ENCODE results near the gene GPD1. TPM values are rescaled to one million over a fixed set of nuclear protein-coding genes. Genes with fewer than 3 reads are reported as not detected.

GPD1 gene
- total RNA-seq, 2 experiments from 2014 or later: 0.40 to 0.44 TPM

DNA sequence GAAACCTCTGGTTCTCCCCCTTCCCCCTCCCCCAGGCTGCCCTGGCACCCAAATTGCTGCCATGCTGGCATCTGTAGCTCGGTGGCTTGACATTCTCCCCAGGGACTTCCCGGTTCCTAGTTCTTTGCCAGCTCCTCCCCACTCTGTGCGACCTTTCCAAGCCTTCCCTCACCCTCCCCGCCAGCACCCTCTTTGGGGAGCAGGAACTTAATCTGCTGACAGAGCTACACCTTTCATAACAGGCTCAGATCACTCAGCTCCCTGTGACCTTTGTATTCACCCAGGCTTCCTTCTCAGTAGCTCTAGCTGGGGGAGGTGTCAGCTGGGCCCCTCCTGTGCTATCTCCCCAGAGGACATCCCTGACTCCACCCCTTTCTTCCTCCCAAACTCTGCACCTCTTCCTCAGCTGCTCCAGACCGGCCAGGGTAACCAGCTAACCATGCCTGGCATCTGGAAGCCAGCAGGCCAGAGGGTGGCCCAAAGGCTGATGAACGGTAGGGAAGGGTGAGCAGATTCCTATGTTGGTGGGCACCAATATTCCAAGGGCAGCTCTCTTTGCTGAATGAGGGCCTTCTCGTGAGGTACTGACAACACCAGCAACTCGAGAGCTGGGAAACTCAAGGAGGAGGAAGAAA, 6.4 kb downstream of the GPD1 start:
- POLR2A ChIA-PET: interaction anchor here (0.6 to 0.8 kb wide), 2 partner anchors 26 to 1200 kb away, joined by 3 to 4 read pairs; no protein-coding TSS in a partner anchor
- CTCF ChIA-PET: interaction anchor here (0.9 to 4.0 kb wide), 14 partner anchors 10 to 205 kb away, joined by 3 to 41 read pairs (median 7); partner anchors contain the start of gene CERS5

- ChIA-PET CTCF (interaction anchor here (0.6 to 4.0 kb wide), 30 partner anchors 8 to 205 kb away, joined by 3 to 41 read pairs (median 4); partner anchors contain the start of genes CERS5 and SMARCD1), POLR2A (interaction anchor here (0.6 to 1.9 kb wide), 3 partner anchors 26 to 1200 kb away, joined by 3 to 25 read pairs (median 4); partner anchors contain the start of gene CERS5)
Observed at GRCh38 chr12:50110762-50111351, 7.0 kb downstream of the GPD1 start.

- CTCF ChIA-PET: interaction anchor here (0.6 to 4.0 kb wide), 33 partner anchors 9 to 204 kb away, joined by 3 to 41 read pairs (median 4); partner anchors contain the start of genes CERS5 and SMARCD1
- POLR2A ChIA-PET: interaction anchor here (0.8 to 1.9 kb wide), 5 partner anchors 9 to 56 kb away, joined by 3 to 25 read pairs (median 5); partner anchors contain the start of gene CERS5
Observed at GRCh38 chr12:50111395-50111692, 7.5 kb downstream of the GPD1 start.

GRCh38 chr12:50111693-50112455, 8.1 kb downstream of the GPD1 start, which contains the start of gene COX14:
Gene COX14, plus strand, starts transcription at chr12:50112236. Its CDS starts 7,808 bp downstream, at chr12:50120044.
- POLR2A ChIA-PET: interaction anchor here (0.6 to 1.9 kb wide), 11 partner anchors 9 to 480 kb away, joined by 3 to 25 read pairs (median 4); partner anchors contain the start of genes CERS5, LIMA1 and SMARCD1
- CTCF ChIA-PET: interaction anchor here (0.6 to 4.0 kb wide), 34 partner anchors 9 to 503 kb away, joined by 3 to 41 read pairs (median 4); partner anchors contain the start of genes CERS5 and SMARCD1

- POLR2A ChIA-PET: interaction anchor here (0.6 to 1.9 kb wide), 12 partner anchors 8 to 479 kb away, joined by 3 to 25 read pairs (median 4); partner anchors contain the start of genes CERS5, LIMA1 and SMARCD1
- CTCF ChIA-PET: interaction anchor here (0.8 to 4.0 kb wide), 18 partner anchors 8 to 203 kb away, joined by 3 to 41 read pairs (median 6); partner anchors contain the start of genes CERS5 and SMARCD1
Observed at GRCh38 chr12:50112456-50113218, 8.8 kb downstream of the GPD1 start.

- POLR2A ChIA-PET: no interaction called here
- CTCF ChIA-PET: interaction anchor here (0.6 to 0.9 kb wide), 3 partner anchors 12 to 143 kb away, joined by 3 to 4 read pairs (median 3); no protein-coding TSS in a partner anchor
Observed at GRCh38 chr12:50117057-50117622, 13.3 kb downstream of the GPD1 start.

GRCh38 chr12:50119387-50119786, 15.6 kb downstream of the GPD1 start:
- CTCF ChIA-PET: interaction anchor here (0.6 kb wide), 1 partner anchor 88 kb away, joined by 3 read pairs; no protein-coding TSS in a partner anchor
- POLR2A ChIA-PET: no interaction called here

- POLR2A ChIA-PET: interaction anchor here (1.2 kb wide), 1 partner anchor 8 kb away, joined by 5 read pairs; the partner anchor contains the start of gene COX14
Observed at GRCh38 chr12:50120521-50120920, 16.7 kb downstream of the GPD1 start.

DNA sequence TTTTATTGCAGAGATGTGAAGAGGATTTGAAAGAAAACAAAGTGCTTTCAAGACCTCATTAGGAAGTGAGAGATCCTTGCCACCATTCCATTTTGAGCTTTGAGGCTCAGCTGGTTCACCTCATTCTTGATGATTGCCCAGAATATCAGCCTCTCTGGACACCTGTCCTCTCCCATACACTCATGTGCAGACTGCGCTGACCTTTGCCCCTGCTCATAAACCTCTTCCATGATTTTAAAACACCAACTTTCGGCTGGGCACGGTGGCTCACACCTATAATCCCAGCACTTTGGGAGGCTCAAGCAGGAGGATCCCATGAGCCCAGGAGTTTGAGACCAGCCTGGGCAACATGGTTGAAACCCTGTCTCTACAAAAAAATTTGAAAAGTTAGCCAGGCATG, 17.1 kb downstream of the GPD1 start:
- POLR2A ChIA-PET: interaction anchor here (1.2 kb wide), 1 partner anchor 9 kb away, joined by 5 read pairs; the partner anchor contains the start of gene COX14
- CTCF ChIA-PET: interaction anchor here (1.1 to 1.5 kb wide), 2 partner anchors 10 to 19 kb away, joined by 5 to 10 read pairs; partner anchors contain the start of gene COX14

More at GRCh38 chr12:50120521-50120920, 16.7 kb downstream of the GPD1 start:
- CTCF ChIA-PET: interaction anchor here (0.6 to 1.5 kb wide), 3 partner anchors 9 to 19 kb away, joined by 3 to 10 read pairs (median 5); partner anchors contain the start of gene COX14

DNA sequence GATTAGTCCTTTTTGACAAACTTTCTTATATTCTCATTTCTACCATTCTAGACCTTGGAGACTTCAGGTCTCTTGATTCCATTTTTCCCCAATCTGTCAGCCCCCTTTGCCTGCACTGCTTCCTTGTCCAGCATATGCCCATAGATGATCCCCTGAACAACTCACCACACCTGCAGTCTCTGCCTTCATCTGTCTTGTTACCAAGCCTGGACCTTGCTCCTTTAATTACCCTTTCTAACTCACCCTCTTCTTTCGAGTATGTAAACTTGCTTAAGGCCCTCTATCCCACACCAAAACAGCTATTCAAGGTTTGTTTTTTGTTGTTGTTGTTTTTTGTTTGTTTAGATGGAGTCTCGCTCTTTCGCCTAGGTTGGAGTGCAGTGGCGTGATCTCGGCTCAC, 17.8 kb downstream of the GPD1 start:
- ChIA-PET POLR2A (no interaction called here), CTCF (no interaction called here)

GRCh38 chr12:50123203-50123602, 19.4 kb downstream of the GPD1 start:
- CTCF ChIA-PET: no interaction called here
- POLR2A ChIA-PET: no interaction called here

- POLR2A ChIA-PET: no interaction called here
- CTCF ChIA-PET: interaction anchor here (0.6 to 2.9 kb wide), 3 partner anchors 17 to 856 kb away, joined by 3 to 15 read pairs (median 3); partner anchors contain the start of gene COX14
Observed at GRCh38 chr12:50127546-50127945, 23.7 kb downstream of the GPD1 start.

- ChIA-PET POLR2A (interaction anchor here (0.5 to 0.9 kb wide), 2 partner anchors 17 to 903 kb away, joined by 4 to 5 read pairs; partner anchors contain the start of gene COX14), CTCF (interaction anchor here (0.7 to 2.9 kb wide), 4 partner anchors 13 to 244 kb away, joined by 3 to 15 read pairs (median 4); partner anchors contain the start of gene COX14)
Observed at GRCh38 chr12:50129290-50129689, 25.5 kb downstream of the GPD1 start.

DNA sequence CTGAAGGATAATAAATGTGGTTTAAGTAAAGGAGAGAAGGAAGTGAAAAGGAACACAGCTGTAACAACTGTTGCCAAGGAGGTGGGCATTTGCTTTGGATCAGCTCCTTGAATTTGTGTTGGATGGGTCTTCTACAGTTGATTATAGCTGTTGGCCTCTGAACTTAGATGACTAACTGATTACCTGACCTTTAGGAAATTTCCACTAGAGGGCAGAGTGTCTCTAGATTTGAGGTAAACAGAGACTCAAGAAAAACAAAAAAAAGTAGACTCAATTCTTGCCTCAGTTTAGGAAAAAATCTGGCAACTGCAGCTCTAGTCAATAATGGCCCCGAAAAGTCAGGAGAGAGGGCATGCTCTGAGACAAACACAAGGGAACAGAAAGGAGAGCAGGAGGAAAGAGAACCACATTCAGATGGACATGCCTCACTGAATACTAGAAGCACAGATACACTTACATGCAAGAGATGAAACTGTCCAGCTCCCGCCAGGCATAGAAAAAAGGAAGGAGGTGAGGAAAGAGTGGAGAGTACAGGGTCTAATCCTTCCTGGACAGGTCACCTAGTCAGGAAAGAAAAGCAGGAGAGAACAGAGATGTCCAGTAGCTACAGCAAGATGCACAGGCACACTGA, 28.8 kb downstream of the GPD1 start:
- ChIA-PET POLR2A (interaction anchor here (0.6 to 0.8 kb wide), 3 partner anchors 21 to 246 kb away, joined by 3 to 4 read pairs (median 3); partner anchors contain the start of gene COX14), CTCF (interaction anchor here (0.7 to 2.7 kb wide), 6 partner anchors 16 to 43 kb away, joined by 3 to 11 read pairs (median 5); partner anchors contain the start of genes CERS5 and COX14)

DNA sequence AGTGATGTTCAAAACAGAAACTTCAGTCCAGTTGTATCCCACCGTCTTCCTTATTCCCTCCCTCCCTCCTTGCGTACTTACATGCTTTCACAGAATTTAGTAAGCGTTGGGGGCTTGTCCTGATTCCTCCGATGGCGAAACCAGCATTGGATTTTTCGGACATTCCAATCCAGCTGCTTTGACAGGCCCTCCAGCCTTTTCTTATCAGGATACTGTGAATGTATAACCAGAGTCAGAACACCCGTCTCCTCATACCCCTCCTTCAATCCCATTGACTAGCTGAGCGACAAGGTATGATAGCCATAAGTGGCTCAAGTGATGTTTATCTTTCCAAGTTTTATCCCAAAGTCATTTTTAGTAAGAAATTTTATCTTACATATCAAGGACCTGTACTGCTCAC, 39.2 kb downstream of the GPD1 start:
- ChIA-PET CTCF (interaction anchor here (0.5 to 1.7 kb wide), 4 partner anchors 12 to 33 kb away, joined by 3 to 5 read pairs (median 5); no protein-coding TSS in a partner anchor), POLR2A (no interaction called here)

DNA sequence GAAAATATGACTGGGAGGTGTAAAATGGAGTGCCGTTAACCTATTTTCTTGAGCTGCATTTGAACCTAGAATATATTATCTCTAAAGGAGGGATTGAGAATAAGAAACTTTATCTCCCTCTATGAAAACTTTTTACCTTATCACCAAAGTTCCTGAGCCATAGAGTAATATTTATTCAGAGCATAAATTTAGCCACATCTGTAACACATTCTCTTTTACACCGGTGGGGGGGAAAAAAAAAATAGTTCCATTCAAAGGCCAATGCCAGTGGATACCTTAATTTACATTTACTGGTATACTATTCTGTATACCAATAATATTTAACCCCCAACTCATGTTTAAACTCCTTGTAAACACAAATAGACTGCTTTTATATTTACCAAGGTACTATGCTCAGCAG, 41.6 kb downstream of the GPD1 start:
- POLR2A ChIA-PET: no interaction called here
- CTCF ChIA-PET: interaction anchor here (1.8 kb wide), 1 partner anchor 8 kb away, joined by 6 read pairs; no protein-coding TSS in a partner anchor

DNA sequence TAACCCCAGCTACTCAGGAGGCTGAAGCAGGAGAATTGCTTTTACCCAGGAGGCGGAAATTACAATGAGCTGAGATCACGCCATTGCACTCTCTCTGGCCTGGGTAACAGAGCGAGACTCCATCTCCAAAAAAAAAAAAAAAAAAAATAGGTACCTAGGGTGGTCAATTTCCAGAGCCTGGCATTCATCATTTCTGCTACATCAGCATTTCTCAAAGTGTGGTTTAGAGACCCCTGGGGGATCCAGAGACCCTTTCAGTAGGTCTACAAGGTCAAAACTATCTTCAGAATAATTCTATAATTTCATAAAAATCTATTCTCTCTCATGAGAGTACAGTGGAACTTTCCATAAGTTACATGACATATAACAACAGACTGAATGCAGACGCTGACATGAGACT, 43.5 kb downstream of the GPD1 start:
- ChIA-PET POLR2A (no interaction called here), CTCF (interaction anchor here (0.7 to 1.8 kb wide), 3 partner anchors 10 to 201 kb away, joined by 3 to 6 read pairs (median 4); no protein-coding TSS in a partner anchor)

All from activated CD8-positive, alpha-beta memory T cell treated with anti-CD3 and anti-CD28 coated beads for 36 hours (primary cell).